ENCODE measurements around the gene BTAF1.

DNA sequence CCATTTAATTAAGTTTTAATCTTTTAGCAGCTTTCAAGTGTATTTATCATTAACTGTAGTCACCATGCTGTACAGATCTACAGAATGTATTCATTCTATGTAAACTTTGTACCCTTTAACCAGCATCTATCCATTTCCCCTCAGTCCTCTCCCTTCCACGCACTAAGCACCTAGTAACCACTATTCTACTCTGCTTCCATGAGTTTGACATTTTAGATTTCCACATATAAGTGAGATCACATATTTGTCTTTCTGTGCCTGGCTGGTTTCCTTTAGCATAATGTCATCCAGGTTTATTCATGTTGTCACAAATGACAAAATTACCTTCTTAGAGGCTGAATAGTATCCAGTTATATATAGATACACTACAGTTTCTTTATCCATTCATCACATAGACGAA, 79.7 kb downstream of the BTAF1 start:
- TF ChIP-seq, protein P1, sequence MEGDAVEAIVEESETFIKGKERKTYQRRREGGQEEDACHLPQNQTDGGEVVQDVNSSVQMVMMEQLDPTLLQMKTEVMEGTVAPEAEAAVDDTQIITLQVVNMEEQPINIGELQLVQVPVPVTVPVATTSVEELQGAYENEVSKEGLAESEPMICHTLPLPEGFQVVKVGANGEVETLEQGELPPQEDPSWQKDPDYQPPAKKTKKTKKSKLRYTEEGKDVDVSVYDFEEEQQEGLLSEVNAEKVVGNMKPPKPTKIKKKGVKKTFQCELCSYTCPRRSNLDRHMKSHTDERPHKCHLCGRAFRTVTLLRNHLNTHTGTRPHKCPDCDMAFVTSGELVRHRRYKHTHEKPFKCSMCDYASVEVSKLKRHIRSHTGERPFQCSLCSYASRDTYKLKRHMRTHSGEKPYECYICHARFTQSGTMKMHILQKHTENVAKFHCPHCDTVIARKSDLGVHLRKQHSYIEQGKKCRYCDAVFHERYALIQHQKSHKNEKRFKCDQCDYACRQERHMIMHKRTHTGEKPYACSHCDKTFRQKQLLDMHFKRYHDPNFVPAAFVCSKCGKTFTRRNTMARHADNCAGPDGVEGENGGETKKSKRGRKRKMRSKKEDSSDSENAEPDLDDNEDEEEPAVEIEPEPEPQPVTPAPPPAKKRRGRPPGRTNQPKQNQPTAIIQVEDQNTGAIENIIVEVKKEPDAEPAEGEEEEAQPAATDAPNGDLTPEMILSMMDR (IDR thresholded peaks at IDR 0.05): no peak
- no peak for TF ChIP-seq POLR2A (IDR thresholded peaks at IDR 0.05)
